ENCODE data around the gene DOCK7.

GRCh38 chr1:62529227-62529626 lies 159.0 kb downstream of the DOCK7 start:
- no peak for TF ChIP-seq CTCF (conservative IDR thresholded peaks at IDR 0.05)
- no peak for TF ChIP-seq ZFX (IDR thresholded peaks at IDR 0.05)
